Naive B cell (primary cell): Measurements from ENCODE around the gene CNR2. TPM values are rescaled to one million over a fixed set of nuclear protein-coding genes. Genes with fewer than 3 reads are reported as not detected.

Experiments used
- ATAC-seq, 2 donors: fragments of 150-1000 bp; cut with Tn5 transposase; 2 replicates each; pipeline ENCODE4 v1.10.0; 2021; ENCODE audit warnings: low read depth in 2 of 2, mild to moderate bottlenecking in 2 of 2, moderate library complexity in 2 of 2
- DNase-seq: peaks from one replicate; pipeline ENCODE4 v3.0.0; 2022
- H3K27ac Mint-ChIP-seq, 6 donors: one replicate each; pipeline ENCODE4 v1.8.0; 2020 to 2022; ENCODE audit warnings: mild to moderate bottlenecking in 6 of 6, mixed read lengths in 6 of 6, moderate library complexity in 5 of 6, inconsistent platforms in 2 of 6
- H3K27me3 Mint-ChIP-seq, 3 donors: one replicate each; pipeline ENCODE4 v1.8.0; 2021 to 2022; ENCODE audit warnings: mixed read lengths in 3 of 3, mild to moderate bottlenecking in 1 of 3
- H3K36me3 Mint-ChIP-seq, 2 donors: one replicate each; pipeline ENCODE4 v1.8.0; 2020 to 2022; ENCODE audit warnings: mixed read lengths in 2 of 2, inconsistent platforms in 1 of 2, mild to moderate bottlenecking in 1 of 2
- H3K4me1 Mint-ChIP-seq, 3 donors: one replicate each; pipeline ENCODE4 v1.8.0; 2020 to 2022; ENCODE audit warnings: mixed read lengths in 3 of 3, inconsistent platforms in 1 of 3, mild to moderate bottlenecking in 1 of 3, moderate library complexity in 1 of 3
- H3K4me3 Mint-ChIP-seq, 8 donors: one replicate each; pipeline ENCODE4 v1.8.0; 2020 to 2022; ENCODE audit warnings: mild to moderate bottlenecking in 8 of 8, mixed read lengths in 8 of 8, moderate library complexity in 8 of 8, inconsistent platforms in 2 of 8
- H3K9me3 Mint-ChIP-seq, 7 donors: one replicate each; pipeline ENCODE4 v1.8.0; 2020 to 2022; ENCODE audit warnings: mixed read lengths in 7 of 7, mild to moderate bottlenecking in 5 of 7, inconsistent platforms in 2 of 7, moderate library complexity in 1 of 7
- polyA plus RNA-seq, 6 donors: library from polyadenylated mRNA; unstranded; fragments of 300-500 nt; fragmentation: Illumina TruSeq; gene quantifications; one replicate each; pipeline ENCODE4 v1.2.3, GENCODE V29; 2021; ENCODE audit warnings: low read depth in 6 of 6

CNR2 gene
- polyA plus RNA-seq, 6 donors from 2014 or later = 28.7 to 66.0 (median 47.1) TPM

DNA sequence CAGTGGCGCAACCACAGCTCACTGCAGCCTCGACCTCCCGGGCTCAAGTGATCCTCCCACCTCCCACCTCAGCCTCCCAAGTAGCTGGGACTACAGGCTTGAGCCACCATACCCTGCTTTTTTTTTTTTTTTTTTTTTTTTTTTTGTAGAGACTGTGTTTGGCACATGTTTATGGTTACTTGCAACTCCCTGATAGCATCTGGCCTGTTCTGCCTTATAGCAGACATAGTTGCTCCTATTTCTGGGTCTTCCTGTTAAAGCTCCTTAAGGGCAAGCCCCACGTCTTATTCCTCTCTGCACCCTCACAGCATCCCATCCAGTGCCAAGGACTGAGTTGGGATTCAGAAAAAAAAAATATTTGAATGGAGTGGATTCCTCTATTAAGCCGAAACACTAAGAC, 17.1 kb upstream of the CNR2 start:
- no peaks in the 10 kb centered on the region for H3K36me3 Mint-ChIP-seq
- H3K4me1 Mint-ChIP-seq = peaks cover 27 to 54% (median 42%) of the 10 kb centered on the region in 3 donors
- H3K27me3 Mint-ChIP-seq = no peaks in the 10 kb centered on the region
- DNase-seq (no peak), ATAC-seq (no peak)
- H3K9me3 Mint-ChIP-seq = no peaks in the 10 kb centered on the region
- peak overlapping the region in 5 of 6 donors; percentile 16 to 87 (median 33) for H3K27ac Mint-ChIP-seq
- H3K4me3 Mint-ChIP-seq = peak overlapping the region in 5 of 8 donors; percentile 29 to 88 (median 79)

GRCh38 chr1:23928789-23929188, 15.6 kb upstream of the CNR2 start:
- peak overlapping the region in 2 of 6 donors; percentile 49 to 54 for H3K27ac Mint-ChIP-seq
- H3K4me1 Mint-ChIP-seq = peaks cover 26 to 52% (median 41%) of the 10 kb centered on the region in 3 donors
- ATAC-seq = no peak
- no peaks in the 10 kb centered on the region for H3K27me3 Mint-ChIP-seq
- no peak overlapping the region for H3K4me3 Mint-ChIP-seq
- H3K9me3 Mint-ChIP-seq = no peaks in the 10 kb centered on the region
- DNase-seq = no peak
- H3K36me3 Mint-ChIP-seq = no peaks in the 10 kb centered on the region

- no peak overlapping the region for H3K27ac Mint-ChIP-seq
- no peaks in the 10 kb centered on the region for H3K36me3 Mint-ChIP-seq
- no peak for ATAC-seq
- H3K27me3 Mint-ChIP-seq = no peaks in the 10 kb centered on the region
- H3K4me1 Mint-ChIP-seq = peaks cover 12 to 35% (median 25%) of the 10 kb centered on the region in 3 donors
- H3K4me3 Mint-ChIP-seq = no peak overlapping the region
- DNase-seq = no peak
- H3K9me3 Mint-ChIP-seq = no peaks in the 10 kb centered on the region
These were observed 13.9 kb upstream of the CNR2 start for GRCh38 chr1:23927097-23927496.

DNA sequence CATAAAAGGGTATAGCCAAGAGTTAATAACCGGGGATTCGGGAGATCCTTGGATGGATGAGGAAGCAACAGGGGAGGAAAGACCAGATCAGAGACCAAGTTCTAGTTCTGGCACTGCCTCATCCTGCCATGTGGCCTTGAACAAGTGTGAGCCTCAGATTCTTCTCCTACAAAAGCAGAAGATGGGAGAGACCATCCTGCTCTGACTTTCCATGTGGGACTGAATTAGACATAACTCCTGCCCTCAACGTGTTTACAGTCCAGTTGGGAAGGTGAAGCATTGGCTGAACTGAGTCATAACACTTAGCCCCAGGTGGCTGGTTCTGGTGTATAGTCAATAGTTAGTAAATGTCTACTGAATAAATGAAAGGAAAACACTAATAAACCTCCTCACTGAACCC, 12.1 kb upstream of the CNR2 start:
- Mint-ChIP-seq H3K4me3 (no peak overlapping the region), H3K36me3 (no peaks in the 10 kb centered on the region), H3K9me3 (no peaks in the 10 kb centered on the region), H3K27ac (peak overlapping the region in 2 of 6 donors; percentile 39 to 42), H3K4me1 (peaks cover 4 to 22% (median 10%) of the 10 kb centered on the region in 3 donors), H3K27me3 (no peaks in the 10 kb centered on the region)
- DNase-seq = no peak
- ATAC-seq = no peak

GRCh38 chr1:23924601-23925000, 11.4 kb upstream of the CNR2 start:
- H3K9me3 Mint-ChIP-seq = no peaks in the 10 kb centered on the region
- no peak overlapping the region for H3K4me3 Mint-ChIP-seq
- no peaks in the 10 kb centered on the region for H3K36me3 Mint-ChIP-seq
- H3K27me3 Mint-ChIP-seq = no peaks in the 10 kb centered on the region
- H3K27ac Mint-ChIP-seq = peak overlapping the region in 2 of 6 donors; percentile 3 to 39
- DNase-seq = no peak
- peaks cover 9 to 22% (median 16%) of the 10 kb centered on the region in 3 donors for H3K4me1 Mint-ChIP-seq
- no peak for ATAC-seq

- Mint-ChIP-seq H3K4me3 (no peak overlapping the region), H3K27me3 (no peaks in the 10 kb centered on the region), H3K27ac (peak overlapping the region in 1 of 6 donors; percentile 76), H3K9me3 (no peaks in the 10 kb centered on the region), H3K4me1 (peaks cover 9 to 19% (median 14%) of the 10 kb centered on the region in 3 donors), H3K36me3 (no peaks in the 10 kb centered on the region)
- DNase-seq (no peak), ATAC-seq (no peak)
These were observed 10.7 kb upstream of the CNR2 start for GRCh38 chr1:23923592-23924499.

GRCh38 chr1:23922321-23922943, 9.3 kb upstream of the CNR2 start:
- no peaks in the 10 kb centered on the region for H3K36me3 Mint-ChIP-seq
- H3K4me3 Mint-ChIP-seq = no peak overlapping the region
- H3K9me3 Mint-ChIP-seq = no peaks in the 10 kb centered on the region
- H3K27ac Mint-ChIP-seq = no peak overlapping the region
- DNase-seq = no peak
- H3K4me1 Mint-ChIP-seq = peaks cover 9 to 22% (median 9%) of the 10 kb centered on the region in 3 donors
- ATAC-seq = no peak
- H3K27me3 Mint-ChIP-seq = no peaks in the 10 kb centered on the region

DNA sequence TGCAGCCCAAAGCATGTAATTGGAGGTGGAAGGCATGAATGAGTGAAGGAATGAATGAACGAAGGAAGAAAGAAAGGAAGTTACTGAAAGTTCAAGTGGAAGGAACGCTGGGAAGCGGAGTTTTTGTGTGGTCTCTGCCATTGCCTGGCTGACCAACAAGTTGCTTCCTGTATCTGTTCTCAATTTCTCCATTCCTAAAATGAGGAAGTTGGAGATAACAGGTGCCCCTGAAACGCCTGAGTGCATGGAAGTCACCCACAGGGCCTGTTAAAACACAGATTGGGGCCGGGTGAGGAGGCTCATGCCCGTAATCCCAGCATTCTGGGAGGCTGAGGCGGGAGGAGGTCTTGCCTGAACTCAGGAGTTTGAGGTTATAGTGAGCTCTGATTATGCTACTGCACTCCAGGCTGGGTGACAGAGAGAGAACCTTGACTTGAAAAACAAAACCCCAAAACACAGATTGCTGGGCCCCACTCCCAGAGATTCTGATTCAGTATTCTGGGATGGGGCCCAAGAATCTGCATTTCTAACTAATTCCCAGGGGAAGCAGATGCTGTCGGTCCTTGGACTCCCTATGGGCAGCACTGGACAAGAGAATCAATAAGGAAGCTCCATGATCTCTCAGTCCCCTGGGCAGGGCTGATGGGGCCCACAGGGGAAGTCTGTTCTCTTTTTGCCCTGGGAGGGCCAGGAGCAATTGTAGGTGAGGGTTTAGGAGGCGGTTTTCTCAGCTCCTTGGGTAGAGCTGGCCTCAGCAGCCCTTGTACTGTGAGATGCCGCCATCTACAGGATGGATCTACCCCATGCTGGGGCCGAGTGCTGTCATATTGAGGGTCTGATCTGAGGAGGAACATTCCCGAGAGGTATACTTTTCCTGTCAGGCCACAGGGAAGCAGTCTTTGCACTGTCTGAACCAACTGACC, 3.3 kb upstream of the CNR2 start:
- Mint-ChIP-seq H3K27me3 (no peaks in the 10 kb centered on the region), H3K27ac (peak overlapping the region; percentile 70 to 97 (median 94)), H3K4me1 (peaks cover 48 to 71% (median 60%) of the 10 kb centered on the region in 3 donors), H3K4me3 (peak overlapping the region; percentile 8 to 88 (median 70)), H3K9me3 (no peaks in the 10 kb centered on the region), H3K36me3 (peaks cover 5 to 11% of the 10 kb centered on the region in 2 donors)
- ATAC-seq (peak; percentile 60 to 68), DNase-seq (peak; percentile 76)

GRCh38 chr1:23915466-23915865, 2.3 kb upstream of the CNR2 start:
- peaks cover 54 to 77% (median 70%) of the 10 kb centered on the region in 3 donors for H3K4me1 Mint-ChIP-seq
- no peaks in the 10 kb centered on the region for H3K9me3 Mint-ChIP-seq
- ATAC-seq (no peak), DNase-seq (no peak)
- H3K4me3 Mint-ChIP-seq = peak overlapping the region in 4 of 8 donors; percentile 42 to 69 (median 64)
- peak overlapping the region in 5 of 6 donors; percentile 61 to 97 (median 94) for H3K27ac Mint-ChIP-seq
- peaks cover 10 to 17% of the 10 kb centered on the region in 2 donors for H3K36me3 Mint-ChIP-seq
- no peaks in the 10 kb centered on the region for H3K27me3 Mint-ChIP-seq

GRCh38 chr1:23914921-23915320, 1.8 kb upstream of the CNR2 start:
- DNase-seq (no peak), ATAC-seq (no peak)
- Mint-ChIP-seq H3K4me1 (peaks cover 56 to 77% (median 73%) of the 10 kb centered on the region in 3 donors), H3K9me3 (no peaks in the 10 kb centered on the region), H3K27ac (peak overlapping the region; percentile 49 to 96 (median 93)), H3K27me3 (no peaks in the 10 kb centered on the region), H3K4me3 (peak overlapping the region in 6 of 8 donors; percentile 9 to 66 (median 52)), H3K36me3 (peaks cover 15 to 17% of the 10 kb centered on the region in 2 donors)

GRCh38 chr1:23911921-23912320, 1.2 kb downstream of the CNR2 start:
- DNase-seq (no peak), ATAC-seq (no peak)
- H3K27ac Mint-ChIP-seq = peak overlapping the region; percentile 96 to 99 (median 96)
- peak overlapping the region; percentile 96 to 100 (median 98) for H3K4me3 Mint-ChIP-seq
- no peaks in the 10 kb centered on the region for H3K9me3 Mint-ChIP-seq
- H3K36me3 Mint-ChIP-seq = peaks cover 16 to 17% of the 10 kb centered on the region in 2 donors
- peaks cover 68 to 94% (median 90%) of the 10 kb centered on the region in 3 donors for H3K4me1 Mint-ChIP-seq
- no peaks in the 10 kb centered on the region for H3K27me3 Mint-ChIP-seq

DNA sequence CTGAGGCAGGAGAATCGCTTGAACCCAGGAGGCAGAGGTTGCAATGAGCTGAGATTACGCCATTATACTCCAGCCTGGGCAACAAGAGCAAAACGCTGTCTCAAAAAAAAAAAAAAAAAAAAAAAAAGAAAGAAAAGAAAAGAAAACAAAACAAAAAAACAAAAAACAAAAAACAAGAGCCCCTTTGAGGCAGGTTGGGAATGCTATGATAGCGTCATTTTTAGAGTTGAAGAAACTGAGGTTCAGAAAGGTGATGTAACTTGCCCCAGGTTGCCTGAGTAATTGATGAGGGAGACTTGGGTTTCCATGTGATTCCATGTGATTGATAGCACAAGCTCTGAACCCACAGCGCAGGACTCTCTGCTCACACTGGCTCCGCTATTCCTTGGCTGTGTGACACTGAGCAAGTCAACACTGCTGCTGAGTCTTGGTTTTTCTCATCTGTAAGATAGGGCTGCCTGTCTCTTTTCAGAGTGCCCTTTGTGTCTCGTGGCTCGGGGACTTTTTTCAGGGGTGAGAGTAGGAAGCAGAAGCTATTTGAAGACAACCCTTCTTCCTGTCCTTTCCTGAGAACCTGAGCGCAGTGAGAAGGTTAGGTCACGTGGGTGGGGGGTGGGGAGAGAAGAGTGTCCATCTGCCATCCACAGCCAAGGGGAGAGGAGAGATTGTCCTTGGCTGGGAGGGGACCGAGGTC, 2.5 kb downstream of the CNR2 start:
- ATAC-seq (peak; percentile 33 to 38), DNase-seq (peak; percentile 64)
- Mint-ChIP-seq H3K4me3 (peak overlapping the region; percentile 96 to 100 (median 98)), H3K4me1 (peaks cover 69 to 94% (median 90%) of the 10 kb centered on the region in 3 donors), H3K36me3 (peaks cover 16 to 17% of the 10 kb centered on the region in 2 donors), H3K27ac (peak overlapping the region; percentile 93 to 99 (median 97)), H3K27me3 (no peaks in the 10 kb centered on the region), H3K9me3 (no peaks in the 10 kb centered on the region)
